ENCODE results near the gene RBBP4. TPM values are rescaled to one million over a fixed set of nuclear protein-coding genes. Genes with fewer than 3 reads are reported as not detected.

Gene RBBP4
- total RNA-seq = 100 to 1,000 TPM in 3 of 4 donors, 10 to 100 TPM in 1; 91.8 to 118 (median 108) TPM
- 10 to 100 TPM; 54.1 to 81.1 (median 59.9) TPM for polyA plus RNA-seq

- DNase-seq = peak; percentile 99
- H3K9me3 ChIP-seq = no peaks in the 10 kb centered on the region
- H3K36me3 ChIP-seq = peaks cover under 1 to 40% (median 14%) of the 10 kb centered on the region in 4 donors
- 0% methylated on average over 67 of the region's 67 CpGs for WGBS, 2 donors
- H3K4me3 ChIP-seq = peak within 1 kb of the TSS; percentile 63 to 77 (median 70)
- no peaks in the 10 kb centered on the region for H3K27me3 ChIP-seq
- peak within 1 kb of the TSS; percentile 94 to 99 (median 97) for H3K27ac ChIP-seq
- peaks cover 0 to 62% (median 41%) of the 10 kb centered on the region in 4 donors for H3K4me1 ChIP-seq
- TF ChIP-seq CTCF (IDR thresholded peaks at IDR 0.05) (peak in 1 of 4 experiments; percentile 18), POLR2A (IDR thresholded peaks at IDR 0.05) (peak; percentile 86 to 88), EP300 (IDR thresholded peaks at IDR 0.05) (peak in 1 of 4 donors; percentile 38), POLR2AphosphoS5 (IDR thresholded peaks at IDR 0.05) (peak; percentile 93 to 98 (median 96))
- intact Hi-C loops (cut with DNase I) = loop anchor here (2.0 to 5.0 kb wide), 3 partner anchors 51 to 166 kb away; partner anchors contain the start of genes S100PBP, SYNC and YARS1
Observed at GRCh38 chr1:32650752-32651460, at the start of gene RBBP4. Gene RBBP4 (plus strand): TSS chr1:32651208. CDS start chr1:32651307, 99 bp downstream.

- Histone ChIP-seq H3K4me3 (no peak overlapping the region), H3K27me3 (no peaks in the 10 kb centered on the region), H3K9me3 (no peaks in the 10 kb centered on the region), H3K36me3 (peaks cover 0 to 3% (median 0%) of the 10 kb centered on the region in 4 donors), H3K27ac (no peak overlapping the region), H3K4me1 (no peaks in the 10 kb centered on the region)
- WGBS, 2 donors = 94 to 96% methylated on average over 17 of the region's 17 CpGs
- DNase-seq = no peak
- TF ChIP-seq EP300 (IDR thresholded peaks at IDR 0.05) (no peak), POLR2A (IDR thresholded peaks at IDR 0.05) (no peak), POLR2AphosphoS5 (IDR thresholded peaks at IDR 0.05) (no peak), CTCF (IDR thresholded peaks at IDR 0.05) (no peak)
- intact Hi-C loops (cut with DNase I) = no loop called here
Observed at GRCh38 chr1:32605711-32606424, 45.1 kb upstream of the RBBP4 start.

- H3K27me3 ChIP-seq = no peaks in the 10 kb centered on the region
- TF ChIP-seq POLR2AphosphoS5 (IDR thresholded peaks at IDR 0.05) = no peak
- no peak for TF ChIP-seq POLR2A (IDR thresholded peaks at IDR 0.05)
- TF ChIP-seq CTCF (IDR thresholded peaks at IDR 0.05) = no peak
- TF ChIP-seq EP300 (IDR thresholded peaks at IDR 0.05) = no peak
- WGBS, 2 donors = 91% methylated on average over 11 of the region's 11 CpGs
- H3K9me3 ChIP-seq = no peaks in the 10 kb centered on the region
- H3K27ac ChIP-seq = no peak overlapping the region
- H3K4me1 ChIP-seq = peaks cover 0 to 4% (median under 1%) of the 10 kb centered on the region in 4 donors
- no peaks in the 10 kb centered on the region for H3K36me3 ChIP-seq
- H3K4me3 ChIP-seq = no peak overlapping the region
- intact Hi-C loops (cut with DNase I) = no loop called here
- no peak for DNase-seq
Observed at GRCh38 chr1:32606565-32607371, 44.2 kb upstream of the RBBP4 start.

- Histone ChIP-seq H3K27ac (no peak overlapping the region), H3K9me3 (no peaks in the 10 kb centered on the region), H3K4me1 (peaks cover 0 to 12% (median 8%) of the 10 kb centered on the region in 4 donors), H3K27me3 (no peaks in the 10 kb centered on the region), H3K36me3 (no peaks in the 10 kb centered on the region), H3K4me3 (no peak overlapping the region)
- no peak for TF ChIP-seq POLR2AphosphoS5 (IDR thresholded peaks at IDR 0.05)
- TF ChIP-seq CTCF (IDR thresholded peaks at IDR 0.05) = no peak
- TF ChIP-seq EP300 (IDR thresholded peaks at IDR 0.05) = no peak
- no peak for TF ChIP-seq POLR2A (IDR thresholded peaks at IDR 0.05)
- WGBS, 2 donors = 92 to 93% methylated on average over 4 of the region's 4 CpGs
- DNase-seq = no peak
- intact Hi-C loops (cut with DNase I) = no loop called here
Observed at GRCh38 chr1:32609180-32609579, 41.8 kb upstream of the RBBP4 start.
